HuH-7 (cell line): Measurements from ENCODE around the gene SHB.
A peak's percentile ranks its signal among the peaks of the same experiment; 100 is the strongest.
"Not testable (repeated sequence)": the region's sequence is repeated elsewhere in the genome, so short reads cannot be mapped to it uniquely, and the experiment has no call there.

Experiments
- DNase-seq: peaks from one replicate; pipeline ENCODE4 v3.0.0; 2011; ENCODE audit warnings: low spot score

SHB gene

DNA sequence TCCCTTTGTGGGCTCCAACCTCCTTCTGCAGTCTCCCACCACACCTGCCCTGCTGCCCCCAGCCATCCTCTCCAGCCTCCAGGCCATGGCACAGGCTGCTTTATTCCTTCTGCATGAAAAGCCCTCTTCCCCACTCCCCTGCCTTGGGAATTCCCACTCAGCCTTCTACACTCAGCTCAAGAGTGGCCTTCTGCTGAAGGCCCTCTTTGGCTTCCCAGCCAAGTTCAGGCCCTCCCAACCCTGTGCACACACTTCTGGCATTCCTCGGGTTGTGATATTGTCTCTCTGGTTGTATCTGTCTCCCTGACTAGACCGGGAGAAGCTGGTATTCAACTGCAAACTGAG, 5.7 kb downstream of the SHB start:
- DNase-seq, result no peak

DNA sequence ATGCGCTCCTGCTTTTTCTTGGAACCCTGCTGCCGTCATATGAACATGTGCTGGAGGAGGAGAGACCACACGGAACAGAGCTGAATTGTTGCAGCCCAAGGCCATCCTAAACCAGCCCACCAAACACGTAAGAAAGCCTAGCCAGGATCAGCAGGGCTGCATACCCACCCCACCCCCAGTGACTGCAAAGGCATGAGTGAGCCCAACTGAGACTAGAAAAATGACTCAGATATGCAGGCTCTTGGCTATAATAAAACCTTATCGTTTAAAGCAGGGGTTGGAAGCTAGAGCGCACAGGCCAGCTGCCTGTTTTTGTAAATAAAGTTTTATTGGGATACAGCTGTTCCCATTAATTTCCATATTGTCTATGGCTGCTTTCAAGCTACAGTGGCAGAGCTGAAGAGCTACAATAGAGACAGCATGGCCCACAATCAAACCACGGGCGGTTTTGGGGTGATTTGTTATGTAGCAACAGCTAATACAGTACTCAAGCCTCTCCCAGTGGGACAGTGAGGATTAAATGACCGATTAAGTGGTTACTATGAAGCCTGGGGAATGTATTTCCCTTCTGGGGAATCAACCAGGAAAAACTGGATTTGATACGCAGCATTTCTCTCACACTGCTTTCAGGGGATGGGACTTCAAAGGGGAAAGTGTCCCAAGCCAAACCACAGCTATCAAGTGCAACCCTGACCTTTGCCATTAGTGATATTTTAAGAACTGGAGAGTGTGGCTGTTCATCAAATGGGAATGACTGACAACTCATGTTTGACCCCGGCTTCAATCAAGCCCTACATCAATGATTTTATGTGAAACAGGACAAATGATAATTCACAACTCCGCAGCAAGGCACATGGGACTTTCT, 6.3 kb downstream of the SHB start:
- DNase-seq, result no peak

DNA sequence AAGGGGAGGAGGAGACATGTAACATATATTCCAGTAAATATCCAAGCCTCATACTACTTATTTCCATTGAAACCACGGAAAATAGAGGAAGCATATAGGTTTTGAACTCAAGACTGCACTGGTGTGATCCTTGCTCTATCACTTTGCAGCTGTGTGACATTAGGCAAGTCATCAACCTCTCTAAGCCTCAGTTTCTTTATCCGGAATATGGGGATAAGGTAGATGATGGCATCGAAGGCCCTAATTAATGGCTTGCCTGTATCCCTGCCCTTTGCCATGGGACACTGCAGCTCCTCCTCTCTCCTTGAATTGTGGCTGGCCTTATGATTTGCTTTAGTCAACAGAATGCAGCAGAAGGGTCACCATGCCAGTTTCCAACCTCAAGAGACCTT, 6.9 kb downstream of the SHB start:
- no peak for DNase-seq

DNA sequence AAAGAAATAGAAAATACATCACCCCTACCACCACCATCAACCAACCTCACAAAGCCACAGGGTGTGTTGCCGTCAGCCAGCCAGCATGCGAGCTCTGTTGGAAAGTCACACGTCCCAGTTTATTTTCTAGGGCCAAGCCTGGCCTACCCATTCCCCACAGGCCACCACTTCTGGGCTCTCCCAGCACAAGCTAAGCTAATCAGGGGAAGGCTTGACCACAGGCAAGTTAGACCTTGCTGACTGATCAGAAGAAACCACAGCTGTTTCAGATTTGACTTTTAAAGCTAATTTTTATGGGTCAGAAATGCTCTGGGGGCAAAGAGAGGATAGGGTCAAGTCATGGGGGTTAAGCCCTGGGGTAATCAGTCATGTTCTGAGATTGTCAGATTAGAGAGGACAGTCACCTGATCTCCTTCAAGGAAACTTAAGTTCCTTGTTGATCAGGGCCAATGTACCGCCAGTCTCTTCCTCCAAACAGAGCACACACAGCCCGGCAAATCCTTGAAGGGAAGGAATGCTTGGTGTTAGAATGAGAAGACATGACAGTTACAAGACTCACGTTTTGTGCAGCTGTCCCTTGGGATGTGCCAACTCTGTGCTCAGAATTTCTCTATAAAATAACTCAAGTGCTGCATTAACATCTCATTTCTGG, 7.6 kb downstream of the SHB start:
- no peak for DNase-seq

DNA sequence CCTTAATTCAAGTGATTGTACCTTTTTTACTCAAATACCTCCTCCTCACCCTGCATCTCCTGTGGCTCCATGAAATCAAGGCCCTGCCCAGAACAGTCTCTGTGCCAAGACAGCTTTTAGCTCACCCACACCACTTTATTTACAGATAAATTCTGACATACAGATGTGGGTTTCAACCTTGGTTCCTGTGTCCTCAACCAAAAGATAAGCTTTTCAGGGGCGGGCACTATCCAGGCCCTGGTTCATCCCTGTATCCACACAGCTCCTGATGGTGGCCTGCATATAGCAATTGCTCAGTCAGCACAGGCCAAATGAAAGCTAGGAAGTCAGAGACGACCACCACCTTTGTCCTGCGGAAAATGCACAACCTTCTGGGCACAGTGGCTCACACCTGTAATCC, 8.3 kb downstream of the SHB start:
- DNase-seq, result no peak

DNA sequence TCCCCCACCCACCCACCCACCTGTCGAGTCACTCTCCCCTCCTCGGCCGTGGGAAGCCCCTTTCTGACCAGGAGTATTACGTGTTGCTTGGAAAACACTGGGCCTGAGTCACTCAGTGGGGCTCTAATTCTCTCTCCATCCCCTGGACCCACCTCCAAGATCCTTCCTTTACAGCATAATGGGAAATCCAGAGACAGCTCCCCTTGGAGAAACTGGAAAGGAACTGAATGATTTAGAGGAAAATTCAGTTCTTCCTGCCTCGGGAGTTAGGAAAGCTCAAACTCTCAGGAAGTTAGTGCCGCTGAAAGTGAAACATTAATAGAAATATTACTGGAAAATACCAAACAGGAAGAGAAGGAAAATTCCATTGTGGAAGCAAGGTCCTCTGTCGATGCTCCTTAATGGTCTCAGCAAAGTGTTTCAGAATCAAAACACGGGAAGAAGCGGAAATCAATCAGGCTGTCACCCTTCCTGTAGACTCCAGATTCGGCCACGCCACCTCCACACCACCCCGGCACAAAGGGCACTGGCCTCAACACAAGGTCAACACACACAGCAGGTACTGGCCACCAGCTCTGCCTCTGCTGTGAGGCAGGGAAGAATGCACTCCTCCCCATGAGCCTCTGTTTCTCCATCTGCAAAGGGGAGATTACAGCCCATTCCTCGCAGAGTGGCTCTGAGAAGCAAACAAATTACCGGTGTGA, 9.6 kb downstream of the SHB start:
- no peak for DNase-seq

DNA sequence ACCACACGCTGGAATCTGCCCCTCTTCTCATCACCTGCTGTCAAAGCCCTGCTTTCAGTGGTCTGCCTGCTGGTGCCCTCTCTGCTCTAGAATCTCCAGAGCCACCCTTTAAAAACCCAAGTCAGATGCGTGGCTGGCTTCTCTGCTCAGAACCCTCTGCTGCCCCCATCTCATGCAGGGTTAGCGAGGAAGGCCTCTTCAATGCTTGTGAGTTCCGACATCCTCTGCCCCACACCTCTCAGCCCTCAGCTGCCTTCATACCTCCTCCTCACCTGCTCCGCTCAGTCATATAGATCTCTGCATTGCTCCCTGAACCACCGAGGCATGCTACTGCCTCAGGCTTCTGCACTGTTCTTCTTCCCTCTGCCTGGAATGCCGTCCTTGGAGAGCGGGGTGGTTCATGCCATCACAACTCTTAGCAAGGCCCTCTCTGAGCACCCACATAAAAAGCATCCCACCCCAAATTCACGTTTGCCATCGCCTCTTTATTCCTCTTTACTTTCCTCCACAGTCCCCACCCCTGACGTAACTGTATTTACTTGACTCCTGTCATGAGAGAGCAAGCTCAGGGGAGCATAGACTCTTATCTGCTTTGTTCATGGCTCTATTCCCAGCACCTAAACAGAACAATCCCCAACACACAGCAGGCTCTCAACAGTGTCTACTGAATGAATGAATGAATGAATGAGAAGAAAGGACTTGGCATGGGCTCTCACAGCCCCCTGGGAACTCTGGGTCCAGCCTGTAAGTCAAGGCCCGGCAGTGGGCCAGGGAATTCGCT, 10.4 kb downstream of the SHB start:
- DNase-seq, result no peak

DNA sequence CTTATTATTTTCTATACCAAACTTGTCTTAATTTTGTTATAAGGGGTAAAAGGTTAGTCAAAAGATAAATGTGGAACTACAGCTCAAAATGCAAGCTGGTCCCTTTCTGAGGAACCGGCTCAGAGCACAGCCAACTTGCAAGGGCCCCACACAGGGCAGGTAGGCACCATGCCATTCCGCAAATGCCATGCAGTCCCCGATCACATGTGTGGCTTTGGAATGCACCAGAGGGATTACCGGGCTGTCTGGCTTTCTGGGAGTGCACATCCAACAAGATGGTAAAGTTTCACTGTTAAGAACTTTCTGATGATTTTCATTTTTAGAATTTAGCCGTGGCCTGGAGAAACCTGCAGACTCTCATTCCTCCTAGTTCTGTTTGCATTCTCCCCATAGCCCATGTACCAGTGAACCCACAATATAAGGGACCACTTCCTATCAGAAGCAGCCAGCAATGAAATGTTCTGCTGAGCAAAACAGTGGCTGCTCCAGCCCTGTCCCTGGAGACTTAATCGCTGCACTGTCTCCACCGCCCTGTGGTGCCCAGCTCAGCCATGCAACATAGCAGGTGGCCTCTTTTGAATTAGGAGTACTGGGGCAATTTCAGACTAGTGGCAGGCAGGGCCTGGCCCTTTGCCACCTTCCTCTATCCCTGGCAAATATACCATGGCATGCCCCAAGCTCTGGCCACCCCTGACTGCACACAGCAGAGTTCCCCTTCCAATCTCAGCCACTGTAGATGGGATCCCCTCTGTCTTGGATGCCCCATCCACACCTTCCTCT, 11.4 kb downstream of the SHB start:
- no peak for DNase-seq

DNA sequence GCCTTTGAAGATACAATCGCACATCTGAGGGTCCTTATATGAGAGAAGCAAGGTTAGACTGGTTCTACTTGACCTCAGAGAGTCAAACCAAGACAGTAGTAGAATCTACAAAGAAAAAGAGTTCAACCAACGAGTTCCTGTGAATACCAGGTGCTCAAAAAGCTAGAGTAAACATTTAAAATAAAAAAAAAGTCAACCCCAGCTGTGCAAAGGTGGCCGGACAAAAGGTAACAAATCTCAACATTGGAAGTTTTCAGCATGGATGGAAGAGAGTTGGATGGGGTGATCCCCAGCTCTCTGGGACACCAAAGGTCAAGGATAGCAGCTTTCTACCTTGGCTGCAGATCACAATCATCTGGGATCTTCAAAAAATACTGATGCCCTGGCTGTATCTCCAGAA, 14.4 kb downstream of the SHB start:
- DNase-seq, result no peak

DNA sequence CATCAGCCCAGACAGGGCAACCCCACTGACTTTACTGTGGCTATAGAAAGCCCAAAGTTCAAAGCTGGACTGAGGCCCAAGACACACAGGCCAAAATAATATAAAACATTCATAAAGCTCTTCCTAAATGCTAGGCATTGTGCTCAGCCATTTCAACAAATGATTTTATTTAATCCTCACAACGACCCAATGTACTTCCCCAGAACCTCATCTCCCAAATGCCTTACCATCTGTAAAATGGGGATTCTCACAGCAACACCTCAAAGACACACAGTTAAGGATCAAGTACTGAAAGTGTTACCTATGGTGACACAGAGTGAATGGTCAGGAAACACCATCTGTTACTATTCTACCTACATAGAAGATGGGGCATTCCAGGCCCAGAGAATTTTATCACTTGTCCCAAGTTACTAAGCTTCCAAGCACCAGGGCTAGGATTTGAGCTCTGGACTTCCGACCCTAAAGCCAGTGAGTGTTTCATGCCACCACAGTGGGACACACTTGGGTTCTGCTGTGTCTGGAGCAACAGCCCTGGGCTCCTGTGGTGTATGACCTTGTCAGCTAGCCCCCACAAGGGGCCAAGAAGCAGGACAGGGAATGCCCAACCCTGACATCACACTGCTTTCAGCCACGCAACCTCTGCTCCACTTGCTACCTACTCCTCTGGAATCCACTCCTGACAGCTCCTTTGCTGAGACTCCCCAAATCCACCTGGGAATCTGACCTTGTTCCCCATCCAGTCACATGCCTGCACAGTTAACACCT, 15.1 kb downstream of the SHB start:
- DNase-seq, result no peak

DNA sequence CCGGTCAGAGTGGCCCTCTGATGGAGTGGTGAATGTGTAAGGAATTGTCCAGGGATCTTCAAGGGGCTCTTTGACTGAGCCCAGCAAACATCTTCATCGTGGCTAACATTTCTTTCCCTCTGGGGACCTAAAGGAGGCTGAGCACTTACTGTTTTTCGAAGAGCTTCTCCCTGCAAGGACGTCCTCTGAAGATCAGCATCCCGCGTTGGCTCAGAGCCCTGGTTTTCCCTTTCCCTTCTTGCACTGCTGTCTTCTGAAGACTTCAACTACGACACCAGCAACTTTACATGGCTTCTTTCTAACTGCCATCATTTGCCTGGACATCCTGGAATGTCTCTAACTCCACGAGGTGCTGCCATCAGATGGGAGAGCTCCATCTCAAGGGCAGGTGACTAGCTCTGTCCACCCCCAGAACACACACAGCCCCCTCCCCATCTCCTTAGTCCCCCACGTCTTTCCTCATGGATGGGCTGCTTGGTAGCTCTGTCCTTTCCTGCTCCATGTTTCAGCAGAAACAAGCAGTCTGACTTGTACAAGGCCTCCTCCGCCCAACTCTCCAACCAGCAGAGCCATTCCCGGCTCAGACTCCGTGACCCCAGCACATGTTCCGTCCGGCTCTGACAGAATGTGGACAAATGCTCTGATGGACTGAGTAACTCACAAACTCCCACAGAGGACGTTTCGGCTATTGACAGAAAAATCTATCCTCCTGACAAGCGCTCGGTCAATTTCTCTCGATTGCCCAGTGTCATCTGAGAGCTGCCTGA, 17.1 kb downstream of the SHB start:
- DNase-seq, result no peak

DNA sequence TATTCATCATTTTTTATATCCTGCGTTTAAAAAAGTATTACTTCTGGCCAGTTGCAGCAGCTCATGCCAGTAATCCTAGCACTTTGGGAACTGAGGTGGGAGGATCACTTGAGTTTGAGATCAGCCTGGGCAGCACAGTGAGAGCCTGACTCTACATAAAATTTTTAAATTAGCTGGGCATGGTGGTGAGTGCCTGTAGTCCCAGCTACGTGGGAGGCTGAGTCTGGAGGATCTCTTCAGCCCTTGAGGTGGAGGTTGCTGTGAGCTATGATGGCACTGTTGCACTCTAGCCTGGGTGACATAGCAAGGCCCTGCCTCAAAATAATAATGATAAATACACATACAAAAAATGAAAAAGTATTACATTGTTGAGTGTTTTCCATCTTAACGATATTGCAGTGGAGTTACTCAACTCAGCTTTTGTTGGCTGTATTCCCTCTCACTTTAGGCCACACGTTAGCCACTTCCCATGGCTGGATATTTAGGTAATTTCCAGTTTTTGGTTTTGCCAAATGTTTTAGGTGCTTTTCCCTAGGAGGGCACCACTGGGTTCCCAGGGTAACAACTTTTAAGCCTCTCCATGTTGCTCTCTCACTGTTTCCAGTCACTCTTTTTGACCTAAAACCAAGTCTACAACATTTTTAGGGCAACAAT, 20.6 kb downstream of the SHB start:
- DNase-seq, result no peak

DNA sequence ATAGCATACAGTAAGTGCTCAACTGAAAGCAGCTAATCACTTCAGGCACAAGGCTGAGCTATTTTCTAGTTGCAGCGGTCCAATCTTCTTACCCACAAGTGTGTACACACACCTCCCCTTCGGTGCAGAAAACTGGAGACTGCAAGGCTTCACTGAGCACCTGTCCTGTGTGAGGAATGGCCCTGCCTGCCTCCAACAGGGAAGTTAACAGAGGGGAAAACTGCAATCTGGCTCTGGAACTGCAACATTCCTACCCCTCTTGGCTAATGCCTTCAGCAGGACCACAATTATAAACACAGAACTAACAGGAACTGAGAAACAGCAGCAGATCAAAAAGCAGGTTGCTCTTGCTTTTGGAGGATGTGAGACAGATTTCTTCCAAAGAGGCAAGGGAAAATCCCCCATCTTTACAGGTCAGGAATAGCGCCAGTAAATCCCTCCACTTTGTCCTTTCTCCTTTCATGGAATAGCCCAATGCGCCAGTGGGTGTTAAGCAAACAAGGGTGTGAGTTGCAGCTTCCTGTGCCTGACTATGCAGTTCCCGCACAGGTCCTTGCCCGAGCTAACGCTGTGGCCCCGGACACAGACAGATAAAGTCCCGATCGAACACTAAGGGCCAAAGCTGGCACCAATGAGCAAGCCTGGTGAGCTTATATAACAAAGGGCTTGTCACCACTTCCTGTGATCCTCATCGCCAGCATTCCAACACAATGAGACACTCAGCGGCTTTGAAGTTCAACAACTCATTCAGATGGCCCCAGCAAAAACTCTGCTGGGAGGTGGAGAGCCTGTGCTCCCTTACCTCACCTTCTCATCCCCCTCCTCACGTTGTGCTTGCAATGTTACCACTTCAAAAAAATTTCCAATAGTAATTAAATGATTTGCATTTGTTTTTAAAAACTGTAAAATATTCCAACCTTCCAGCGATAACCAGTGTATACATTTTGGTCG, 21.5 kb downstream of the SHB start:
- peak; percentile 47 for DNase-seq

DNA sequence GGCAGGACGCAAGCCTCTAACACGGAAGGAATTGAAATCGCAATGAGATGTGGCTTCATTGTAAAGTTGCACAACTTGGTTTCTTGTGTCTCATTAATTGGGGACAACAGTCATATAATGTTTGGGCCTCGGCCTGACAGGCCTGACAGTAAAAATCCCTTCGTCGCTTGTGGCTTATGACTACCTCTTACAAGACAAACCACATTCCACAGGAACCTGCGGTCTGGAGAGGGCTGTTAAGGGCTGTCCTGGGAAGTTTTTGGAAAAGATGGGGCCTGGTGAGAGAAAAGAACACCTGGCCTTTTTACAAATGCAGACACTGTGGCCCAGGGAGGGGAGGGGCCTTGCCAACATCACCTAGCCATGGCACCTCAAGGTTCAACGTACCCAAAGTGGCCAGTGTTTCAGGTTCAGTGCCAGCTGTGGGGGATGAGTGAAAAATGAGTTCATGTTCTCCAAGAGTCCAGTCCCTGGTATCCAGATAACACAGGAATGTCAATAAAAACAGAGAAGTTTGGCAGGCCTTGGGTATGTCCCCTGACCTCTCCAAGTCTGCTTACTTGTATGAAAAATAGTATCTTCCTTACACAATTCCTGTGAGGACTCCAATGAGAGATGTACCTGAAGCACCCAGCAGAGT, 22.2 kb downstream of the SHB start:
- DNase-seq, result no peak

DNA sequence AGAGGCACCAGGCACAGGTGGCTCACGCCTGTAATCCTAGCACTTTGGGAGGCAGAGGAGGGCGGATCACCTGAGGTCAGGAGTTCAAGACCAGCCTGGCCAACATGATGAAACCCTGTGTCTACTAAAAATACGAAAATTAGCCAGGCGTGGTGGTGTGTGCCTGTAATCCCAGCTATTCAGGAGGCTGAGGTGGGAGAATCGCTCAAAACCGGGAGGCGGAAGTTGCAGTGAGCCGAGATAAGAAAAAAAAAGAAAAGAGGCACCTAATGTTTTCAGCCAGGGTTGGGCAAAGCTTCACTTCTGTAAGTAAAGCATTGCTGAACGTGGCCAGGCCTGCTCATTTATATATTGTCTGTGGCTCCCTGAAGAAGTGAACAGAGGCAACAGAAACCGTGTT, 23.1 kb downstream of the SHB start:
- DNase-seq, result not testable (repeated sequence)

DNA sequence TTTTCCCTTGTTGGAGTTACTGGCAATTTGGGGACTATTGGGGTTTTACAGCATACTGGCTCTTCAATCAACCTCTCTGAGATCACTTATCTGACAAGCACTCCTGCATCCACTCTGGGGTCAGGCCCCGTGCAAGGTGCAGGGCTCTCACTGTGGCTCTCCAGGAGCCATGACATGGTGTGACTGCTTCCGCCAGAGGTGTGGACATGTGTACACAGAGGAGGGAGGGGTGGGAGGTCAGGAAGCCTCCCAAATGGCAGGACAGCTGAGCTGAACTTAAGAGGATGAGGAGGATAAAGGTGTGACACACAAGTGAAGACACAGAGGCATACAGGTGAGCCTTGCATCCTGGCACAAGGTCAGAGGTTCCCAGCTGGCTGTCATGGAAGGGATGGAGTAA, 24.3 kb downstream of the SHB start:
- DNase-seq, result no peak

DNA sequence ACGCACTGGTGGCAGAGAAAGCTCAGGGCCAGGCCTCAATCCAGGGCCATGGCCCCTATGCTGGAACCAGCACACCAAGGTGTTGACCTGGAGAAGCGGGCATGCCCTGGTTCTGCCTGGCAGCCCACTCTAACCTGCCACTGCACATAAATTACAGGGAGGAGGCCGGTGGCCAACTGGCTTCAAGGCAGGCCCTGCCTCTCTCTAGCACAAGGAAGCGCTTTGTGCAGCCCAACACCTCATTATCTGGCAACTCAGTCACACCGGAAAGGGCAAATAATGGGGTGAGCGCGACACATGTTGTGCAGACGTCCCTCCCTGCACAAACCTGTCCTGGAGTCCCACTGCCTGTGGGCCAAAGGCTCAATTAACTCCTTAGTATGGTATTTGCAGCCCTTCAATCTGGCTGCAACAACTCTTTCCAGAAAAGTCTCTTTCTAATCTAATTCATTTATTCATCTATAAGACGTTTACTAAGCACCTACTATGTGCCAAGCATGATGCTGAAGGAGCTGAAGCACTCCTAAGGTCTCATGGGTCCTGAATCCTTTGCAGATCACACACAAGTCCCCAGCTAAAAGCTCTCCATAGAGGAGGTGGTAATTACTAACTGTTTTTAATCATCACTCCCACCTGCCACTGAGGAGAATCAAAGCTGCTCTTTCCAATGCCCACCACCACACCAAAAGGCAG, 24.9 kb downstream of the SHB start:
- no peak for DNase-seq
